GF-D8 (cell line): ENCODE measurements around the gene TESK2.
"Not testable (repeated sequence)": the region's sequence is repeated elsewhere in the genome, so short reads cannot be mapped to it uniquely, and the experiment has no call there.

Source experiments
- DNase-seq: peaks from one replicate; lab custom pipeline; 2025; lab: John Stamatoyannopoulos, UW

The TESK2 gene

GRCh38 chr1:45510036-45510971 is 19.3 kb upstream of the TESK2 start:
- no peak for DNase-seq

GRCh38 chr1:45508295-45509151 is 17.6 kb upstream of the TESK2 start:
- DNase-seq: no peak

GRCh38 chr1:45507893-45508292 is 16.9 kb upstream of the TESK2 start:
- no peak for DNase-seq

GRCh38 chr1:45507195-45507594 is 16.2 kb upstream of the TESK2 start:
- no peak for DNase-seq

GRCh38 chr1:45503462-45504360 is 12.7 kb upstream of the TESK2 start:
- no peak for DNase-seq

- no peak for DNase-seq
Observed at GRCh38 chr1:45501505-45501859, 10.5 kb upstream of the TESK2 start.

- no peak for DNase-seq
Observed at GRCh38 chr1:45499415-45499769, 8.4 kb upstream of the TESK2 start.

- DNase-seq: no peak
Observed at GRCh38 chr1:45498279-45498678, 7.3 kb upstream of the TESK2 start.

- peak; percentile 20 for DNase-seq
Observed at GRCh38 chr1:45493116-45493697, 2.2 kb upstream of the TESK2 start.

- DNase-seq: no peak
Observed at GRCh38 chr1:45492691-45493090, 1.7 kb upstream of the TESK2 start.

- no peak for DNase-seq
Observed at GRCh38 chr1:45491487-45492260, 711 bp upstream of the TESK2 start.

- no peak for DNase-seq
Observed at GRCh38 chr1:45490121-45490625, 790 bp downstream of the TESK2 start.

GRCh38 chr1:45489379-45489778 is 1.6 kb downstream of the TESK2 start:
- DNase-seq: not testable (repeated sequence)

GRCh38 chr1:45488666-45489377 is 2.1 kb downstream of the TESK2 start:
- DNase-seq: no peak

- no peak for DNase-seq
Observed at GRCh38 chr1:45485949-45486348, 5.0 kb downstream of the TESK2 start.

- DNase-seq: no peak
Observed at GRCh38 chr1:45479039-45479748, 11.8 kb downstream of the TESK2 start.

GRCh38 chr1:45478121-45478814 is 12.7 kb downstream of the TESK2 start:
- no peak for DNase-seq

- no peak for DNase-seq
Observed at GRCh38 chr1:45477646-45478045, 13.3 kb downstream of the TESK2 start.

GRCh38 chr1:45474194-45474593 is 16.8 kb downstream of the TESK2 start:
- not testable (repeated sequence) for DNase-seq
